HG03103 (cell line): Measurements from ENCODE around the gene SPRY4.
"Not testable (repeated sequence)": the region's sequence is repeated elsewhere in the genome, so short reads cannot be mapped to it uniquely, and the experiment has no call there.

Experiments used
- ATAC-seq: cut with Tn5 transposase; IDR thresholded peaks from one replicate; pipeline ENCODE4 v1.9.1; 2021; ENCODE audit warnings: low read depth; ENCODE audit not compliant: unreplicated experiment

SPRY4 gene

DNA sequence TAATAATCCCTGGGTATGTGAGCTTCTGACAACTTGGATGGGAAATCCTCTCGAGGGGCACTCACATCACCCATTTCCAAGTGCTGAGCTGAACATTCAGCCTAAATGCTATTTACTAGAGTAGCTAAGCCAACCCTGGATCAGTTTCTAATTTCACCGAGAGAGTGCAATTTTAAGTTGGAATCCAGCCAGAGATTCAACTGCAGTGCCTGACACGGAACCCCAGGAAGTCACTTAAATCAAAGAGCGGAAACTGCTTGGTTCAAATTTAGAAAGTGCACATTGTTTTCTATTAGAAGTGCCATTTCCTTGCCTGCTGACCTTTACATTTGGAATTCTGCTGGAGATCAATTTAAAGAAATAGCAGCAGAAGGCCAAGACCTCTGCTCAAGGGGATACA is 8.8 kb downstream of the SPRY4 start:
- ATAC-seq: no peak

DNA sequence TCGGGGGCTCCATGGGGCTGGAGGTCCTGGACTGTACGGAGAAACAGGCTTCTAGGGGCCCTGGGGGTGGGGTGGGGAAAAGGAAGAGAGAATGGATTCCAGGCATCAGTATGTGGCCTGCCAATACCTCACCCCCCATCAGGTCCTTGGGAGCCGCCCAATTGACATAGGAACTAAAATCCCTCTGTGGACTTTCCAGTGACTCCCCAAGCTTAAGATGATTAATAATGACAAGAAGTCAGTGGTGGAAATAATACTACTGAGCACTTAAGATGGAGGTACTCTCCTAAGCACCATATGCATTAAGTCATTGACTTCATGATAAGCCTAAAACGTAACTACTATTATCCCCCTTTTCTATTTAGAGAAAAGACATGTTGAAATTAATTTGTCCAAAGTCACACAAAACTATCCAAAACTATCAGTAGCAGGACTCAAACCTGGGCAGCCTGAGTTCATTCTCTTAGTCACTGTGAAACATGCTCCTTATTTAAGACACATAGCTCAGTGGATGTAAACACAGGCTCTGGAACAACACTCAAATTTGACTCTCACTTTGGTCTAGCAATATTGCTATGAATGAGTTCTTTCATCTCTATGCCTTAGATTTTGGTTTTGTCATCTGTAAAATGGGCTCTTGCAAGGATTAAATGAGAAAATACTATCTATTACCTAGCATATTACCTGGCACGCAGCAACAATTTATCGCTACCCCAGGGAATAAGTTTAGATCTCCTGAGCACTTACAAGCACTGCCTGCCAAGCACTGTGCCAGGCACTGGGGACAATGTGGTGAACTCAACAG is 9.5 kb downstream of the SPRY4 start:
- ATAC-seq: no peak

DNA sequence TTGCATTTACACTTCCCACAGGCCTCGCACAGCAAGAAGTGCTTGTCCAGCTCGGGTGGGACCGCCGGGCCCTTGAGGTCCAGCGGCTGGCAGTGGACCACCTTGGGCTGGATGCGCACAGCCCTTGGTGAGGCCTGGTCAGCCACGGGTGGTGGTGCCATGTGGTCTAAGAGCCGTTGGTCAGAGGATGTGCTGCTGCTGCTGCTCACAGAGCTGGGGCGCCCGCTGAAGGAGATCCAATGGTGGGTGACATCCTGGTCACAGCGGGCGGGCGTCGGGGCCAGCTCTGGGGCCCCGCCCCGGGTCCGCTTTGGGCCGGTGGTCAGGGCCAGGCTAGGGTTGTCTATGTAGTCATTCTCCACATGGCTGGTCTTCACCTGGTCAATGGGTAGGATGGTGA is 10.2 kb downstream of the SPRY4 start:
- ATAC-seq: no peak

DNA sequence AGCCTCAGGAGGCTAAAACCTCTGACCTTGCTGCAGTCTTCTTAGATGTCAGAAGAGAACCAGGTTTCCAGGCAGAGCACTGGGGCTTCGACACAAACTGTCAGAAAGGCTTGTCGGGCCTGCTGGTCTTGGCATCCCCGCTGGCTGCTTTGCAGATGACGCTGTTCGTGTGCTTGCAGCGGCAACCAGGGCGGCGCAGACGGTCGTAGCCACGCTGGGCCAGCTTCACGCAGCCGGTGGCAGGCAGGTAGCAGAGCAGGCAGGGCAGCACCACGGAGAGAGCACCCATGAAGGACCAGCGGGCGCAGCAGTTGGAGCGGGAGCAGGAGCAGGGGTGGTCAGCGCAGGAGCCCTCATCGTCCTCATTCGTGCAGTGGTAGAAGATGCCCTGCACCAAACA is 10.7 kb downstream of the SPRY4 start:
- ATAC-seq: no peak

DNA sequence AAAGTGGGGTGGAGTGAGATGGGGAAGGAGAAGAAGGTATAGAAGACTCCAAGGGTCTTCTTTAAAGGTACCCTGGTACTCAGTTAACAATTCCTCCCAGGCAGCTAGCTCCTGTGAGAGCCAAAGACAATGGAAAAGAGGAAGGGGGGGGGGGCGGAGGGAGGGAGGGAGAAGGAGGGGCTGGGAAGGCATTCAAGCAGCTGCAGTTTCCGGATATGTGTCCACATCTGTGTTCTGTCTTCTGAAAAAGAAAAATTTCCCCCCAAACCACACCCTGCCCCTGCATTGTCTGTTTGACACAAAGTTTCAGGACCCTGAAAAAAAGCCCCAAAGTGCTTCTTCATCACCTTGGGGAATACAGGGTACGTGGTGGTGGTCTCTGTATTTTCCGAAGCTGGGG is 11.1 kb downstream of the SPRY4 start:
- no peak for ATAC-seq

DNA sequence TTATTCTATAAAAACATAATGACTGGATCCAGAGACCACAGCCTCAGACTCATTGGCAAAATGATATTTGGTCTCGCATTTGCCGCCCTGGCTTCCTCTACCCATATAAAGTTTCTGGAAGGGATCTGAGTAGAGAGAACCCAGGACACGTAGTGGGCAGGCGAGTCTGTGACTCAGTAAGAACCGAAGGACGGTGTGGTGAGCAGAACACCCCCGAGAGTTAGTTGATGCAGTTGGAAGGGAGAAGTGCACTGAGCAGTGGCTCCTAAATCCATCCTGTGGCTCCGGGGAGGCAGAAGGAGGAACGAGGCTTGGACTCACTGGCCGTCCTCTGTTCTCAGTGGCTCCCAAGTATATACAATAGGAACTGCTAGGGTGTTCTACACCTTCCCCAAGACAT is 11.5 kb downstream of the SPRY4 start:
- ATAC-seq: no peak

DNA sequence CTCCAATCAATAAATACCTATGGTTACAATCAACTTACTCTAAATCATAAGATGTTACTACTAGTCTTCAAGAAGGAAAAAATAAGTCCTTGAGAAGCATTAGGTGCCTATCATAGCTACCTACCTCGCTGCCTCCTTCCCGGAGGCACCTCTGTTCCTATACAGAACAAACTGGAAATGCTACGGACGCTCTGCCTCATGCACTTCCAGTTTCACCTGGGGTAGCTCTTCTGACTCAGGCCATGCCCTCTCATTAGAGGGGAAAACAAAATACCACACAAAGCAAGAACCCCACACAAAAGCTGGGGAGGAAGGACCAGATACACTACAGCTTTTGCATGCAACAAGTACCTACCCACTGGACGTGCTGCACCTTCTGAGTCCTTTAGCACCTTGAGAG is 12.4 kb downstream of the SPRY4 start:
- no peak for ATAC-seq

DNA sequence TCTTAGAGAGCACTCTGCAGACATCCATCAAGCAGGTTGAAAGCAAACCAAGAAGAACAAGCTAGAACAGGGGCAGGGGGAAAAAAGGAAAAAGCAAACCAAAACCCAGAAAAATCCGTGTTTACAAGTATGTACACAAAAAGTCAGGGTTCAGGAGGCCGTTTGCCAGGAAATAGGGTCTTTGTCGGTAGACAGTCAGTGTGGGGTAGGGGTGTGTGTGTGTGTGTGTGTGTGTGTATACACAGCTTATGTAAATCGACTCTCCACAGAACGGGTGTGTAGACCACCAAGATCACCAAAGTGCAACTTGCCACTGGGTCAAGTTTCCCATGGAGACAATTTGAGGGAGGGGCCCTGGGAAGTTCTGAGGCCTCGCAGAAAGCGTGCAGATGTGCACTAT is 13.1 kb downstream of the SPRY4 start:
- ATAC-seq: no peak

DNA sequence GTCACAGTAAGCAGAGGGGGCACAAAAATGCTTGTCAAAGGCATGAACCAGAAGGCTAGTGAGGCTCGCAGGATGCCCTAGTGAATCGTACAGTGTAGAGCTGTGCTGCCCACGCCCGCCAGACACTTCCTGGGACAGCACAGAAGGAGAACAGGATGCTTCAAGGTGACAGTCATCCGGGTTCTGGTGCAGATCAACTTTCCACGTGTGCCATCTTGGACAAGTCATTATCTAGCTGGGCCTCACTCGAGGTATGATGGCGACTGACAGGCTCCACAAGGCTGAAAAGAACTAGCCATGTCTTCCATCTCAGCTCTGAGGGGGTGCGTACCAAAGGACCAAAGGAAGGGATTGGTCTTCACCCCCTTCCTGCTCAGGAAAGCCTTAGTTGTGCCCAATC is 14.0 kb downstream of the SPRY4 start:
- no peak for ATAC-seq

DNA sequence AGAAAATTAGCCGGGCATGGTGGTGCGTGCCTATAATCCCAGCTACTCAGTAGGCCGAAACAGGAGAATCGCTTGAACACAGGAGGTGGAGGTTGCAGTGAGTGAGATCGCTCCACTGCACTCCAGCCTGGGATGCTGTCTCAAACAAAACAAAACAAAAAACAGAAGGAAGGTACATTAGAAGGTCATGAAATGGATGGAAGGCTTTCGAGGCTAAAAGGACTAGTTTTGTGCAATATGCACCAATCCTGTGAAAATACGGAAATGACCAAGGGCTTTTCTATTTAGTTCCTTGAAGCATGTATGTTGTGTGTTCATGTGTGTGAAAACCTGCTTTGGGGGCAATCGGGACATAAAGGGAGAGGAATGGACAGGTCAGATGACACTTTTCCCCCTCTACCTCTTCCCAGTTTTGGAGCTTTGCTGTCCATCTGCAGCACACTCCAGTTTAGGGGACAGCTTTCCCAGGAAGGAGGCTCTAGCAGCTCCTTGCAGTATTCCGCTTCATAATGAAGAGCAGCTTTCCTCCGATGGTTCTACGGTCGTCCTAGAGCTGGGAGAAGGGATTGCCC is 15.0 kb downstream of the SPRY4 start:
- ATAC-seq: no peak

DNA sequence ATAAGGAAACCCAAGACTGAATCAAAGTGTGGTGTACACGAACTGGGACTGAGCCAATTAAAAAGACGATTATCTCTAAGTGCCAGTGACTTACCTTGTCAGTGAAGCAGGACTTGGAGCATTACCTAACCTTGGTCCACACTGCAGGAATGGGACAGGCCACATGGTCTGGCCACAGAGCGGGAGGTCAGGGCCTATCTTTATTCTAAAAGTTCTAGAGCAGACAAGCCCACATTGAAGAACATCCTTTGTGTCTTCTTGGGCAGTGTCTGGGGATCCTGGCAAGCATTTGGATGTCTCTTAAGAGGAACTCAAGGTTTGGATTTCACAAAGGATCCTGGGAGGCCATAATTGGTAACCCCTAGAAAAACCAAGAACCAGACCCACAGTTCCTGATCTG is 16.5 kb downstream of the SPRY4 start:
- no peak for ATAC-seq

DNA sequence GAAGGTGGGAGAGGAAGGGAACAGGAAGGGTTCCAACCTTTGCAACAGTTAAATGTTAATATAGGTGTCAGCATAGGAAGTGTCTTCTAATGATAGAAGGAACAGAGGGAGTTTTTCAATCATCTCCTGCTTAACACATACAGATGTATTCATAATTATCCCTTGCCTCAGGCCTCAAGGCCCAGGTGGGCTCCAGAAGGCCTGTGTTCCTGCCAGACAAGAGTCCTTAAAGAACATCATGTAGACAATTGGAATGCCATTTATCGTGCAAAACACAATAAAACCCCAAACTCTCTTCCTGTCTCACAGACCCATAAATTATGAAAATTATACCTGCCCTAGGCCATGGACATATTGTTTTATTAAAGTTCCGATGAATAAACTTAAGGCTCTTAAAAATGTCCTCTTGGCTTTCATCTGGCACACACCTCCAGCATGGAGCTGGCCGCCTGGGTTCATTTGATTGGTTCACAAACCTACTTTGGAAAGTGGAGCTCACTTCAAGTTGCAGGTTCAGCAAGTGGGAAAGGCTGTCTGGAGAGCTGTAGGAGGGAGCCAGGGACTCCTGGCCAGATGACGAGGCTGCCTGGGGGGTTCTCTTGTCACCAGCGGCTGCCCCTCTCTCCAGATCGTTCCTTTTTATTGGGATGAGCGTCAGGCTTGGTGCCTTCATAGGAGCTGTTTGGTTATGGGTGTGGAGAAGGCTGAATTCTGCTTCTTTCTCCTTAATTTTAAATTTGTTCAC is 17.5 kb downstream of the SPRY4 start:
- no peak for ATAC-seq

DNA sequence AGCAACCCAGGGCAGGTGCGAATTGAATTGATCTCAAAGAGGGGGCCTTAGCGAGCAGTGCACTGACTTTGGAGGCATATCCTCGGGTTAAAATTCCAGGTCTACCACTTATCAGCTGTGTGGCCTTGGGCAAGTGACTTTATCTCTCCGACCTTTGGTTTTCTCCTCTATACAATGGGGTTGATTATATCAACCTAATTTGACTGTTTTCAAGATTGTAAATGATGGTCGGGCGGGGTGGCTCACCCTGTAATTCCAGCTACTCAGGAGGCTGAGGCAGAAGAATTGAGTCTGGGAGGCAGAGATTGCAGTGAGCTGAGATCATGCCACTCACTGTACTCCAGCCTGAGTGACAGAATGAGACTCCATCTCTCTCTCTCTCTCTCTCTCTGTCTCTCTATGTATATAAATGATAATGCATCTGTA is 18.7 kb downstream of the SPRY4 start:
- ATAC-seq: no peak

DNA sequence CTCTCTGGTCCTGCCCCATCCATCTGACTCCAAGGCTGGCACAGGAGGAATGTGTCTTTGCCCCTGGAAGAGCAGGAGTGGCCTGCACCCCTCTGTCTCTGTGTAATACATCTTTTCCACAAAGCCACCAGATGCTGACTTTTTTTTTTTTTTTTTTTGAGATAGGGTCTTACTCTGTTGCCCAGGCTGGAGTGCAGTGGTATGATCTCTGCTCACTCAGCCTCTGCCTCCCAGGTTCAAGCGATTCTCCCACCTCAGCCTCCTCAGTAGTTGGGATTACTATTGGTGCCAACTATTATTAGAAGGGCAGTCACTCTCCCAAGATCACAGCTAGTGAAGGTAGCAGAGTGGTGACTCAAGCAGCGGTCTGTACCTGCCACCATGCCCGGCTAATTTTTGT is 19.6 kb downstream of the SPRY4 start:
- ATAC-seq: no peak

DNA sequence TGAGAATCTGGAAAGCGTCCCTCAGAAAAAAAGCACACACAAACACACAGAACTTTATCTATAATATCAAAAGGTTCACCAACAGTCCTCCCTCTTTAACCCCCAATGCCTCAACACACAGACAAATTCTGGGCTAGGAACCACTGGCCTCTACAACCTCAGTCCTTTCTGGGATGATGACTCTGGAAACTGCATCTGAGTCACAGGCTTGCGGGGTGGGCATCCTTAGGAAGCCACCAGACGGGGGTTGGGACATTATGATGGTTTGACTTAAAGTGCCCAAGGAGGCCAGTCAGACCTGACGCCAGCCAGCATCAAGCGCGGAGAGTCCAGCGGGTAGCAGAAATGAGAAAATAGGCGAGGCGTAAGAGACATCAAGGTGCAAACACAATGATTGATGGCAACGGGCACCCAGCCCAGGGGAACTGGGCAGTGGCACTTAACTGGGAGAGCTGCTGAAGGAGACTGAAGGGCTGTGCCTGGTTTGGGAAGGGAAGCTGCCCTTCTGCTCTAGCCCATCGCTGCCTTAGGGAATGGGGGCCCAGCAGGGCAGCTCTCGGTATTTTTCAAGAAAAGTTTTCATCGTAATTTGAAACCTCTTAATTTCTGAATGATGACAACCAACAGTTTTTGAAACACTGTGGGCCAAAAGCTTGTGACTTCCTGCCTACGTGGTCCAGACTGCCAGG is 20.7 kb downstream of the SPRY4 start:
- no peak for ATAC-seq

DNA sequence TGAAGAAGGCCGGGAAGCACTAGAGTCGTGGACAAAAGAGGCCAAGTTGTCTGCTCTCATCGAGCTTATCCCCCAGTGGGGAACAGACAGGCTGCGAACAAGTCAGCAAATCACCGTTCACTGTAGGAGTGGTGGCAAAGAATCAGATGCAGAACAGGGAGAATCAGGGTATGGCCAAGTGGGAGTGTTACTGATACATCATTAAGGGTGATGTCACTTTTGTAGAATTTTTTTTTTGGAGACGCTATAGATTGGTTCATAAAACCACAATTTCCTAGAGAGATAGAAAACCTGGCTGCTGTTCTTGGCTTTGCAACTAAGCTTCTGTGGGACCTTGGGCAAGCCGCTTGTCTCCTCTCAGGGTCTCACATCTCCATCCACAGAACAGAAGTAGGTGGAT is 21.3 kb downstream of the SPRY4 start:
- no peak for ATAC-seq

DNA sequence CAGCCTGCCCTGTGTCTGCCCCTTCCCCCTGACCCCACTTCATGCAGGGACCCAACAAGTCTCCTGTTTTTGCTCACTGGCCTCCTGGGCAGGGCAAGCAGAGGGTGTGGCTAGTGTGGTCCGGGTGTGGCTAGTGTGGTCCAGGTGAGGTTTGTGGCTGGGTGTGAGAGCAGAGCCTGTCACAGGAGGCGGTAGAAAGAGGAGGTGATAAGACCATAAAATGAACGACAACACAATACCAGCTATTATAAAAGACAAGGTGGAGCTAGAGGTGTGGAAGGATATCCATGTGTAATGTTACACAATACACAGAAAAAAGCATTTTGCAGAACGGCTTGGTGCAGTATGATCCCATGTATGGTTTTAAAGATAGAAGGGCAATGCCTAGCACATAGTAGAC is 23.3 kb downstream of the SPRY4 start:
- ATAC-seq: no peak

DNA sequence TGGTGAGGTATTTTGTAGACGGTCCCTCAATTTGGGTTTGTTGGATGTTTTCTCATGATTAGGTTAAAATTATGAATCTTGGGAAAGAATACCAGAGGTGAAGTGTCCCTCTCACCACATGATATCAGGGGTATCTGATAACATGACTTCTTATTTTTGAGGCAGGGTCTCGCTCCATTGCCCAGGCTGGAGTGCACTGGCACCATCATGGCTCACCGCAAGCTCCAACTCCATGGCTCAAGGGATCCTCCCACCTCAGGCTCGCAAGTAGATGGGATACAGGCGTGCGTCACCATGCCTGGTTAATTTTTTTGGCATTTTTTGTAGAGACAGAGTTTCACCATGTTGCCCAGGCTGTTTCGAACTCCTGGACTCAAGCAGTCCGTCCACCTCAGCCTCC is 24.1 kb downstream of the SPRY4 start:
- ATAC-seq: no peak

DNA sequence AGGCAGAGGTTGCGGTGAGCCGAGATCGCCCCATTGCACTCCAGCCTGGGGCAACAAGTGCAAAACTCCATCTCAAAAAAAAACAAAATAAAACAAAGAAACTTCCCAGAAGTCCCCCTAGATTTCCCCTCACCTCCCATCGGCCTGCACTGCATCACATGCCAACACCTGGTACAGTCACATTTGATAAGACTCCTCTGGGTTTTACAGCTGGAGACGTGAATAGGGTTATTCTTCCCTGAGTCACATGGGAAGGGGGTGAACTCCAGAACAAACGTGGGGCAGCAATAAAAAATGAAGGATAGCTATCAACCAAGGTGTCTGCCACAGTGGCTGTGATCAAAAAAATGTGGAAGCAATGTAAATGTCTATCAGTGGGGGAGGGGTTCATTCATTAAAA is 26.0 kb downstream of the SPRY4 start:
- no peak for ATAC-seq

DNA sequence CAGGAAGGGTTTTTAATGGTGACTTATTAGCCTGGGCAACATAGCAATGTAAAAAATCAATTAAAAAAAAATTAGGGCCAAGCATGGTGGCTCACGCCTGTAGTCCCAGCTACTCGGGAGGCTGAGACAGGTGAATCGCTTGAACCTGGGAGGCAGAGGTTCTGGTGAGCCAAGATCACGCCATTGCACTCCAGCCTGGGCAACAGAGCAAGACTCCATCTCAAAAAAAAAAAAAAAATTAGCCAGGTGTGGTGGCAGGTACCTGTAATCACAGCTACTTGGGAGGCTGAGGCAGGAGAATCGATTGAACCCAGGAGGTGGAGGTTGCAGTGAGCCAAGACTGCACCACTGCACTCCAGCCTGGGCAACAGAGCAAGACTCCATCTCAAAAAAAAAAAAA is 27.0 kb downstream of the SPRY4 start:
- ATAC-seq: not testable (repeated sequence)

DNA sequence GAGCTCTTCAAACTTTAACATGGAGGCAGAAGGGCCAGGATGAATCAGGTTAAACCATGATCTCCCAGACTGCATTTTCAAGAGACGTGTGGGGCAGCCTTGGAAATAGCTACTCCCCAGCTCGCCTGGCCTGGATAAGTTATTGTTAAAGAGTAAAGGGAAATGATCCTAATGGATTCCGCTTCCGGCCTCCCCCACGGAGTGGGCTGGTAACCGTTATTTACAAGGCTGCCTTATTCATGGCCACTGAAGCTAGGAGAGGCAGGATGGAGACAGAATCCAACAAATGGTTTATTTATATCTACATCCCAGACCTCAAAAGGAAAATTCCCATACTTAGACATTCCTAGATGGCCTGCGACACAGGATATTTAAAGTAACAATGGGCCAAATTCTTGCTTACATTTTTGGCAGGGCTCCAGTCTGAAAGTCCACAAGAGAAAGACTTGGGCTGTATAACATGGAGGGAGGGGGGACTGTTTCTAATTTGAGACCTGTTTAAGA is 27.9 kb downstream of the SPRY4 start:
- ATAC-seq: no peak
